AG04450 (cell line): ENCODE data around the gene AP2B1. TPM values are rescaled to one million over a fixed set of nuclear protein-coding genes. Genes with fewer than 3 reads are reported as not detected.

ENCODE experiments used
- CTCF ChIA-PET: fragments of 300-600, 350-600 bp; formaldehyde crosslinking; extraction: SDS; loops from one replicate; lab custom pipeline; 2022; ENCODE audit warnings: antibody characterized with exemption, inconsistent platforms; lab: Charles Lee
- POLR2A ChIA-PET: fragments of 350-600 bp; formaldehyde crosslinking; extraction: SDS; loops from one replicate; lab custom pipeline; 2021; ENCODE audit warnings: antibody characterized with exemption, inconsistent platforms; lab: Yijun Ruan, JAX
- DNase-seq: peaks from one replicate; pipeline ENCODE4 v3.0.0-alpha.2; 2011; ENCODE audit warnings: low read depth, low spot score
- H3K27ac ChIP-seq: one replicate; pipeline ENCODE4 v1.5.1; 2012; ENCODE audit warnings: low read depth, low read length, control low read depth
- H3K27me3 ChIP-seq: one replicate; pipeline ENCODE4 v1.6.0; 2012; ENCODE audit warnings: low read length; ENCODE audit not compliant: control insufficient read depth, insufficient read depth
- H3K4me3 ChIP-seq: 2 replicates; pipeline ENCODE4 v1.5.1; 2011; ENCODE audit warnings: mild to moderate bottlenecking, low read depth, low read length, control low read depth
- H3K9me3 ChIP-seq: 2 replicates; pipeline ENCODE4 v1.5.1; 2012; ENCODE audit warnings: low read length; ENCODE audit not compliant: control insufficient read depth, insufficient read depth
- CTCF ChIP-seq: IDR thresholded peaks from 2 replicates; pipeline ENCODE4 v1.5.1; 2011; ENCODE audit warnings: low read depth, low read length, control low read depth, inconsistent platforms
- polyA plus RNA-seq: library from polyadenylated mRNA; depleted of rRNA; stranded (reverse); fragments of >200 nt; gene quantifications from 2 replicates; pipeline ENCODE4 v1.2.3, GENCODE V29; 2011

Gene AP2B1
- polyA plus RNA-seq, 1 experiment = 258 TPM

DNA sequence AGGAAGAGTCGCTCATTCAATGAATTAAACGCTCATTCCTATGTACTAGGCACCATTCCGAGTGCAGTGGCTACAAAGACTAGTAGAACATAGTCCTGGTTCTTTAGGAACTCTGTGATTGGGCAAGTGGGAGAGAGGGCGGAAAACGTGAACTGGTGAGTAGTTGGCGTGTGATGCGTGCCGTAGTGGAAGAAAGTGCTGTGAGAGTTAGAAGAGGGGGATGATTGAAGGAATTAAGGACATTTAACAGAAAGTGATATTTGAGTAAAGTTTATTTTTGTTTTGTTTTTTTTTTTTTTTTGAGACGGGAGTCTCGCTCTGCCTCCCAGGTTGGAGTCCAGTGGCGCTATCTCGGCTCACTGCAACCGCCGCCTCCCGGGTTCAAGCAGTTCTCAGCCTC lies 18.6 kb upstream of the AP2B1 start:
- peaks cover 13% of the 10 kb centered on the region for H3K27me3 ChIP-seq
- TF ChIP-seq CTCF = no peak
- H3K27ac ChIP-seq = no peak overlapping the region
- no peak for DNase-seq
- ChIA-PET POLR2A (interaction anchor here (0.6 to 1.2 kb wide), 8 partner anchors 8 to 441 kb away, joined by 3 to 7 read pairs (median 4); partner anchors contain the start of genes PEX12 and SLFN11), CTCF (interaction anchor here (0.6 to 1.6 kb wide), 5 partner anchors 29 to 479 kb away, joined by 3 to 7 read pairs (median 3); no protein-coding TSS in a partner anchor)
- no peaks in the 10 kb centered on the region for H3K9me3 ChIP-seq
- H3K4me3 ChIP-seq = peak overlapping the region; percentile 91

DNA sequence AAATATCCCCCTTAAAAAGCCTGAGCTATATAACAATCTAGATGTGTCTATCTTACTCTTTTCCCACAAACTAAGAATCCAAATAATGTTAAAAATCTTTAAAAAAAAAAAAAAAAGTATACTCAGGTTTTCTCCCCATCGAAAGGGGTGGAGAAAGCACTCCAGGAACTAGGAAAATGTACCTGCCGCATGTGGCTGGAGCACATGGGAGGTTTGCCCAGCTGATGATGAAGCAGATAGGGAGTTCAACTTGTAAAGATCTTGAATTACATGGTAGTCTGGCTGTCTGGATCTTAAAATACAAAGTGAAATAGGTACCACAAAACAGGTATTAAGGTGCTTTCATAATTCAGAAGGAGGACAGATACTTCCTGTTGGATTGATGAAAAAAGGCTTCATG lies 17.7 kb upstream of the AP2B1 start:
- H3K9me3 ChIP-seq = no peaks in the 10 kb centered on the region
- no peak overlapping the region for H3K27ac ChIP-seq
- H3K27me3 ChIP-seq = peaks cover 6% of the 10 kb centered on the region
- POLR2A ChIA-PET = no interaction called here
- CTCF ChIA-PET = interaction anchor here (0.7 to 1.6 kb wide), 4 partner anchors 20 to 195 kb away, joined by 3 to 7 read pairs (median 3); no protein-coding TSS in a partner anchor
- no peak overlapping the region for H3K4me3 ChIP-seq
- no peak for DNase-seq
- TF ChIP-seq CTCF = no peak

DNA sequence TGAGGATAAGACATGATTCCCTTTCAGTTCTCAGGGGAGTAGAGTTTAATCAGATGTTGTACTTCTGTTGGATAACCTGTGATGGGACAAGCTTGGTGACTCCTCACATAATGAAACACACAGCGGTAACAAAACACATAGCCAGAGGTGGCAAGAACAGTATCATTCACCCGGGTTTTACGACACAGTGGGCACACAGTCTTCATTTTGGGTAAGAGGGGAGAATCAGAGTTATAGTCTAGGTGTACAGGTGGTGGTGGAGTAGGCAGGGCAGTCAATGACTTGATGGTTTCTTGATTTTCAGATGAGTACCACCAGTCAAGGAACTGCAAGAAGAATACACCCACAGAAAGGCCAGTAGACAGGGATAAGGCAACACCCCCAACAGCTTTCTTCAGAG lies 11.4 kb upstream of the AP2B1 start:
- Histone ChIP-seq H3K27me3 (no peaks in the 10 kb centered on the region), H3K4me3 (no peak overlapping the region), H3K27ac (no peak overlapping the region), H3K9me3 (no peaks in the 10 kb centered on the region; the same call in 1 of the 2 replicates)
- no peak for TF ChIP-seq CTCF
- ChIA-PET POLR2A (no interaction called here), CTCF (interaction anchor here (0.7 kb wide), 1 partner anchor 233 kb away, joined by 3 read pairs; no protein-coding TSS in a partner anchor)
- no peak for DNase-seq

DNA sequence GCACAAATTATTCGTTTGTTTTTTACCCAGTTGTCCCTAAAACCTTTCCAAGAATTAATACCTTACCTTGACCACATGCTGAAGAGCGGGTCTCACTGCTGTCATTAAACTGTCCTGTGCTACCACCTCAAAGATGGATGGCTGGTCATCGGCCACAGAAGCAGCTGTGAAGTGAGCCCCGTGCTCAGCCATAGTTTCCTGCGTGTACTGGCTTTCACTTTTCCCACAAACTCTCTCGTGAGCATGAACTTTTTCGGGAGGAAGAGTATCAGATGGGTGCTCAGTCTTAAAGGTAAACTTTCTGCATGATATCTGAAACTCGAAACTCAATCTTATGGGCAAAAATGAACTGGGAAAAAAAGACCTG lies 9.3 kb upstream of the AP2B1 start:
- CTCF ChIA-PET = interaction anchor here (2.1 kb wide), 1 partner anchor 39 kb away, joined by 10 read pairs; no protein-coding TSS in a partner anchor
- TF ChIP-seq CTCF = no peak
- POLR2A ChIA-PET = interaction anchor here (0.5 to 1.6 kb wide), 8 partner anchors 9 to 312 kb away, joined by 3 to 15 read pairs (median 5); partner anchors contain the start of genes AP2B1 and SLFN11
- H3K27ac ChIP-seq = peak overlapping the region; percentile 74
- no peaks in the 10 kb centered on the region for H3K27me3 ChIP-seq
- no peaks in the 10 kb centered on the region; the same call in 1 of the 2 replicates for H3K9me3 ChIP-seq
- H3K4me3 ChIP-seq = peak overlapping the region; percentile 81
- DNase-seq = no peak

- DNase-seq = no peak
- H3K4me3 ChIP-seq = peak within 1 kb of the TSS; percentile 81
- no peaks in the 10 kb centered on the region; the same call in 1 of the 2 replicates for H3K9me3 ChIP-seq
- no peaks in the 10 kb centered on the region for H3K27me3 ChIP-seq
- TF ChIP-seq CTCF = no peak
- ChIA-PET CTCF (interaction anchor here (0.6 to 2.2 kb wide), 7 partner anchors 23 to 437 kb away, joined by 3 to 10 read pairs (median 5); no protein-coding TSS in a partner anchor), POLR2A (interaction anchor here (0.5 to 1.6 kb wide), 10 partner anchors 8 to 311 kb away, joined by 3 to 15 read pairs (median 5); partner anchors contain the start of genes AP2B1, SLFN11 and TAF15)
- peak within 1 kb of the TSS; percentile 74 for H3K27ac ChIP-seq
Measured at GRCh38 chr17:35578197-35578928, 8.8 kb upstream of the AP2B1 start, which contains the start of gene PEX12. PEX12 (minus strand) TSS chr17:35578571; CDS start chr17:35578021, 550 bp downstream.
